Testis (tissue), 3 donors: ENCODE results near the gene ZNF280A. TPM values are rescaled to one million over a fixed set of nuclear protein-coding genes. Genes with fewer than 3 reads are reported as not detected.
"Not testable (repeated sequence)": the region's sequence is repeated elsewhere in the genome, so short reads cannot be mapped to it uniquely, and the experiment has no call there.

Experiments used
- DNase-seq: peaks from one replicate; pipeline ENCODE4 v3.0.0-alpha.2; 2019
- H3K27ac ChIP-seq, 2 donors: fragments of 200-600 bp; sonication (generic); one replicate each; pipeline ENCODE4 v1.5.1; 2019
- H3K27me3 ChIP-seq: fragments of 200-600 bp; sonication (generic); one replicate; pipeline ENCODE4 v1.5.1; 2019
- H3K36me3 ChIP-seq: fragments of 200-600 bp; sonication (generic); one replicate; pipeline ENCODE4 v1.5.1; 2017; ENCODE audit warnings: low read depth; ENCODE audit errors: missing control alignments
- H3K4me1 ChIP-seq: fragments of 200-600 bp; sonication (generic); one replicate; pipeline ENCODE4 v1.5.1; 2019
- H3K4me3 ChIP-seq, 2 donors: fragments of 200-600 bp; sonication (generic); one replicate each; pipeline ENCODE4 v1.5.1; 2017 to 2019
- H3K9me3 ChIP-seq: fragments of 200-600 bp; sonication (generic); one replicate; pipeline ENCODE4 v1.5.1; 2017
- POLR2A ChIP-seq: fragments of 450-650 bp; IDR thresholded peaks from one replicate; pipeline ENCODE4 v1.6.1; 2017; ENCODE audit warnings: antibody characterized with exemption, mild to moderate bottlenecking, moderate library complexity
- WGBS, 2 donors: methylation state at CpG; one replicate each; pipeline ENCODE4 v1.1.5; 2018; 5-methylcytosine and 5-hydroxymethylcytosine counted together
- intact Hi-C: fragments of 100-400 bp; cut with DNase I; formaldehyde crosslinking; loops from one replicate; pipeline ENCODE4 v1.15.1; 2023; ENCODE audit warnings: low total_unique reads
- polyA plus RNA-seq: library from polyadenylated mRNA; stranded (reverse); fragments of 350-450 nt; fragmentation: Illumina TruSeq; extraction: RNeasy Lipid Tissue Mini Kit (QIAGEN cat#74804); gene quantifications from one replicate; pipeline ENCODE4 v1.2.3, GENCODE V29; 2014; ENCODE audit warnings: low read depth, low replicate concordance; ENCODE audit not compliant: insufficient read depth
- total RNA-seq, 2 donors: library from RNA; depleted of rRNA; stranded (reverse); fragments of >200 nt; gene quantifications; one replicate each; pipeline ENCODE4 v1.2.3, GENCODE V29; 2016
- TF ChIP-seq, protein P1 (sequence below), 3 experiments: fragments of 450-650 bp in 2 of 3; fragments of 200-600 bp in 1 of 3; sonication (generic) in 1 of 3; IDR thresholded peaks; one replicate each; pipeline ENCODE4 v1.5.1; 2016 to 2019; ENCODE audit warnings: antibody characterized with exemption in 3 of 3, mild to moderate bottlenecking in 2 of 3, moderate library complexity in 1 of 3

Gene ZNF280A
- total and polyA plus RNA-seq, 3 donors from 2014 or later: 0.38 to 1.1 (median 0.43) TPM

DNA sequence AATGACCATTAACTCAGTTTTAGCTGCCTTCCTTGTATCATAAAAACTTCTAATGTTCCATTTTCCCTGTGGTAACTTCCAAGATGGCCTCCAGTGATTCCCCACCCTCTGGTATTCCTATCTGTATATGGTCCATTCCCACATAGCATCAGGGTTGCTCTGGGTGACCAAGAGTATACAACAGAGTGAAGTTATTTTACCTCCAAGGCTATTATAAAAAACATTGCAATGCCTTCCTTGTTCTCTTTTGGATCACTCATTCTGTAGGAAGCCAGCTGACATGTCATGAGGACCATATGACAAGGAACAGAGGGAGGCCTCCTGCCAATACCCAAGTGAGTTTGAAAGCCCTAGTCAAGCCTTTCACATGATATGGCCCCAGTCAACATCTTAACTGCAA, 41.6 kb downstream of the ZNF280A start:
- DNase-seq: no peak
- H3K36me3 ChIP-seq: no peaks in the 10 kb centered on the region
- intact Hi-C loops: no loop called here

DNA sequence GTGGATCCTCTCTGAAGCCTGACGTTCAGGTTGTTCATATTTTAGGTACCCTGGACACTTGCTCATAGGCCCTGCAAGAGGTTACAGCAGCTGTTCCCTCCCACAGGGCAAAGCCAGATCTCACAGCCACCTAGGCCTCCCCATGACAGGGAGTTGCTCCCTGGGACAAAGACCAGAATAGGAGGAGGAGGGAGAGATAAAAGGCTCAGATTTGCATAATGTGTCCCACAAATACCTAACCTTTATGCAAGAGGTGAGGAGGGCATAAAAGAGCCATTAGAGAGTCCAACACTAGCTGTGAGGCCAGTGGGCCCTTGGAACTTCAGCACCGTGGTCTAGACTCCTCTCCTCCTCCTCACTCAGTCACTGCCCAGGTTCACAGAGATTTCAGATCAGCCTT, 45.3 kb downstream of the ZNF280A start:
- intact Hi-C loops: no loop called here
- H3K36me3 ChIP-seq: no peaks in the 10 kb centered on the region
- H3K4me1 ChIP-seq: no peaks in the 10 kb centered on the region
- WGBS, 2 donors: 69 to 78% methylated on average over 2 of the region's 2 CpGs
- H3K4me3 ChIP-seq: no peak overlapping the region
- no peak for DNase-seq
- TF ChIP-seq POLR2A: no peak
- TF ChIP-seq, protein P1, sequence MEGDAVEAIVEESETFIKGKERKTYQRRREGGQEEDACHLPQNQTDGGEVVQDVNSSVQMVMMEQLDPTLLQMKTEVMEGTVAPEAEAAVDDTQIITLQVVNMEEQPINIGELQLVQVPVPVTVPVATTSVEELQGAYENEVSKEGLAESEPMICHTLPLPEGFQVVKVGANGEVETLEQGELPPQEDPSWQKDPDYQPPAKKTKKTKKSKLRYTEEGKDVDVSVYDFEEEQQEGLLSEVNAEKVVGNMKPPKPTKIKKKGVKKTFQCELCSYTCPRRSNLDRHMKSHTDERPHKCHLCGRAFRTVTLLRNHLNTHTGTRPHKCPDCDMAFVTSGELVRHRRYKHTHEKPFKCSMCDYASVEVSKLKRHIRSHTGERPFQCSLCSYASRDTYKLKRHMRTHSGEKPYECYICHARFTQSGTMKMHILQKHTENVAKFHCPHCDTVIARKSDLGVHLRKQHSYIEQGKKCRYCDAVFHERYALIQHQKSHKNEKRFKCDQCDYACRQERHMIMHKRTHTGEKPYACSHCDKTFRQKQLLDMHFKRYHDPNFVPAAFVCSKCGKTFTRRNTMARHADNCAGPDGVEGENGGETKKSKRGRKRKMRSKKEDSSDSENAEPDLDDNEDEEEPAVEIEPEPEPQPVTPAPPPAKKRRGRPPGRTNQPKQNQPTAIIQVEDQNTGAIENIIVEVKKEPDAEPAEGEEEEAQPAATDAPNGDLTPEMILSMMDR (IDR thresholded peaks at IDR 0.05): no peak
- no peaks in the 10 kb centered on the region for H3K9me3 ChIP-seq
- H3K27ac ChIP-seq: no peak overlapping the region
- H3K27me3 ChIP-seq: no peaks in the 10 kb centered on the region

More for the DNA sequence above, 41.6 kb downstream of the ZNF280A start:
- TF ChIP-seq, protein P1 (IDR thresholded peaks at IDR 0.05): no peak
- TF ChIP-seq POLR2A: no peak
- Histone ChIP-seq H3K9me3 (no peaks in the 10 kb centered on the region), H3K4me1 (no peaks in the 10 kb centered on the region), H3K27me3 (no peaks in the 10 kb centered on the region), H3K4me3 (no peak overlapping the region), H3K27ac (no peak overlapping the region)

DNA sequence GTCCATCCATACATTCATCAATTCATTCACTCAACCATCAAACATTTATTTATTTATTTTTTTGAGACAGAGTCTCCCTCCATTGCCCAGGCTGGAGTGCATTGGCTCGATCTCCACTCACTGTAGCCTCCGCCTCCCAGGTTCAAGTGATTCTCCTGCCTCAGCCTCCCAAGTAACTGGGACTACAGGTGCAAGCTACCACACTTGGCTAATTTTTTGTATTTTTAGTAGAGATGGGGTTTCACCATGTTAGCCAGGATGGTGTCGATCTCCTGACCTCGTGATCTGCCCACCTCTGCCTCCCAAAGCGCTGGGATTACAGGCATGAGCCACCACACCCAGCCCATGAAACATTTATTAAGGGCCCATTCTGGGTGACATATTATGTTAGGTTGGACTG, 49.0 kb downstream of the ZNF280A start:
- intact Hi-C loops, H3K36me3 ChIP-seq, H3K9me3 ChIP-seq, H3K27me3 ChIP-seq, DNase-seq, H3K4me3 ChIP-seq, H3K4me1 ChIP-seq, H3K27ac ChIP-seq: not testable (repeated sequence)
- WGBS, 2 donors: 94 to 98% methylated on average over 5 of the region's 5 CpGs

DNA sequence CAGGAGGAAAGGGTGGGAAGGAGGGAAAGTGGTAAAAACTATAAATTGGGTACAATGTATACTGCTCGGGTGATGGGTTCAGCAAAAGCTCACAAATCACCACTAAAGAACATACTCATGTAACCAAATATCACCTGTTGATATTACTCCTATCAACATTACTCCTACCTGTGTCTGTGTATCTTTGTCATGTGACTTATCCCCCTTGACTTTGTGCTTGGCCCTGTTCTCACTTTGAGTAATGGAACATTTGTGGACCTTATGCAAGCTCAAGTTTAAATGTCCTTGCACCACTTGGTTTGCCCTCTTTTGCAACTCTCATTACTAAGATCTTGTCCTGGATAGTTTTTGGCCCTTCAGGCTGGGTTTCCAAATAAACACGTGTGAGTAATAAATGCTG, 50.5 kb downstream of the ZNF280A start:
- intact Hi-C loops: no loop called here

DNA sequence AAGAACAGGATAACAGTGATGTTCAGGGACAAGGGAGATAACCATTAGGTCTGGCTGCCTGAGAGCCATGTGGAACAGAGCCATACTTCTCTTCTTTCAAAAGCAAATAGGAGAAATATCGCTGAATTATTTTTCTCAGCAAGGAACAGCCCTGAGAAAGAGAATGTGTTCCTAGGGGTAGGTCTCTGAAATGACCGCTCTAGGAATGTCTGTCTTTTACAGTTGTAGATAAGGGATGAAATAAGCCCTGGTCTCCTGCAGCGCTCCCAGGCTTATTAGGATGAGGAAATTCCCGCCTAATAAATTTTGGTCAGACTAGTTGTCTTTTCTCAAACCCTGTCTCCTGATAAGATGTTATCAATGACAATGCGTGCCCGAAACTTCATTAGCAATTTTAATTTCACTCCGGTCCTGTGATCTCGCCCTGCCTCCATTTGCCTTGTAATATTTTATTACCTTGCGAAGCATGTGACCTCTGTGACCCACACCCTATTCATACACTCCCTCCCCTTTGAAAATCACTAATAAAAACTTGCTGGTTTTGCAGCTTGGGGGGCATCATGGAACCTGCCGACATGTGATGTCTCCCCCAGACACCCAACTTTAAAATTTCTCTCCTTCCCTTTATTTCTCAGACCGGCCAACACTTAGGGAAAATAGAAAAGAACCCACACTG, 51.1 kb downstream of the ZNF280A start:
- H3K9me3 ChIP-seq, H3K4me1 ChIP-seq, H3K4me3 ChIP-seq, intact Hi-C loops, H3K36me3 ChIP-seq, H3K27me3 ChIP-seq, DNase-seq, H3K27ac ChIP-seq: not testable (repeated sequence)
- 89 to 93% methylated on average over 11 of the region's 11 CpGs for WGBS, 2 donors

More for the DNA sequence above, 50.5 kb downstream of the ZNF280A start:
- no peak overlapping the region for H3K4me3 ChIP-seq
- H3K9me3 ChIP-seq: no peaks in the 10 kb centered on the region
- no peaks in the 10 kb centered on the region for H3K36me3 ChIP-seq
- H3K27me3 ChIP-seq: no peaks in the 10 kb centered on the region
- no peaks in the 10 kb centered on the region for H3K4me1 ChIP-seq
- H3K27ac ChIP-seq: no peak overlapping the region
- no peak for DNase-seq
- 77 to 79% methylated on average over 2 of the region's 2 CpGs for WGBS, 2 donors
- TF ChIP-seq, protein P1 (IDR thresholded peaks at IDR 0.05): no peak
- TF ChIP-seq POLR2A: no peak

DNA sequence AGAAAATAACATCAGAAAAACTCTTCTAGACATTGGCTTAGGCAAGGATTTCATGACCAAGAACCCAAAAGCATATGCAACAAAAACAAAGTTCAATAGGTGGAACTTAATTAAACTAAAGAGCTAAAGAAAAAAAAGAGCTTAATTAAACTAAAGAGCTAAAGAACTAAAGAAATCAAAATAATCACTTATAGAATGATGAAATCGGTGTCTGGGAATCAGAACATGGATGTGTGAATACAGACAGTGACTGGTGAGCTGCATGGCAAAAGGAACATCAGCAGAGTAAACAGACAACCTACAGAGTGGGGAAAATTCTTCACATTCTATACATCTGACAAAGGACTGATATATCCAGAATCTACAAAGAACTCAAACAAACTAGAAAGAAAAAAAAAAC, 53.0 kb downstream of the ZNF280A start:
- Histone ChIP-seq H3K4me3 (no peak overlapping the region), H3K4me1 (no peaks in the 10 kb centered on the region), H3K27me3 (no peaks in the 10 kb centered on the region), H3K27ac (no peak overlapping the region), H3K36me3 (no peaks in the 10 kb centered on the region), H3K9me3 (no peaks in the 10 kb centered on the region)
- no peak for DNase-seq
- TF ChIP-seq, protein P1 (IDR thresholded peaks at IDR 0.05): no peak
- TF ChIP-seq POLR2A: no peak
- intact Hi-C loops: no loop called here
- 86 to 89% methylated on average over 1 of the region's 1 CpG for WGBS, 2 donors
